IPS-18a (cell line): ENCODE data around the gene GRM7.

ENCODE experiments used
- H3K27ac ChIP-seq: one replicate; pipeline ENCODE4 v1.5.1; 2013; ENCODE audit warnings: low read length
- H3K27me3 ChIP-seq: one replicate; pipeline ENCODE4 v1.6.1; 2013; ENCODE audit warnings: mild to moderate bottlenecking, low read length; ENCODE audit not compliant: control insufficient read depth, insufficient read depth
- H3K36me3 ChIP-seq: one replicate; pipeline ENCODE4 v1.6.1; 2013; ENCODE audit warnings: low read depth, low read length; ENCODE audit not compliant: control insufficient read depth
- H3K4me1 ChIP-seq: one replicate; pipeline ENCODE4 v1.6.1; 2013; ENCODE audit warnings: low read depth, low read length; ENCODE audit not compliant: control insufficient read depth
- H3K4me3 ChIP-seq: one replicate; pipeline ENCODE4 v1.5.1; 2013; ENCODE audit warnings: low read length
- H3K9ac ChIP-seq: one replicate; pipeline ENCODE4 v1.6.1; 2013; ENCODE audit warnings: mild to moderate bottlenecking, low read length, moderate library complexity
- H3K9me3 ChIP-seq: one replicate; pipeline ENCODE4 v1.6.1; 2013; ENCODE audit warnings: low read depth, low read length; ENCODE audit not compliant: control insufficient read depth

The GRM7 gene

DNA sequence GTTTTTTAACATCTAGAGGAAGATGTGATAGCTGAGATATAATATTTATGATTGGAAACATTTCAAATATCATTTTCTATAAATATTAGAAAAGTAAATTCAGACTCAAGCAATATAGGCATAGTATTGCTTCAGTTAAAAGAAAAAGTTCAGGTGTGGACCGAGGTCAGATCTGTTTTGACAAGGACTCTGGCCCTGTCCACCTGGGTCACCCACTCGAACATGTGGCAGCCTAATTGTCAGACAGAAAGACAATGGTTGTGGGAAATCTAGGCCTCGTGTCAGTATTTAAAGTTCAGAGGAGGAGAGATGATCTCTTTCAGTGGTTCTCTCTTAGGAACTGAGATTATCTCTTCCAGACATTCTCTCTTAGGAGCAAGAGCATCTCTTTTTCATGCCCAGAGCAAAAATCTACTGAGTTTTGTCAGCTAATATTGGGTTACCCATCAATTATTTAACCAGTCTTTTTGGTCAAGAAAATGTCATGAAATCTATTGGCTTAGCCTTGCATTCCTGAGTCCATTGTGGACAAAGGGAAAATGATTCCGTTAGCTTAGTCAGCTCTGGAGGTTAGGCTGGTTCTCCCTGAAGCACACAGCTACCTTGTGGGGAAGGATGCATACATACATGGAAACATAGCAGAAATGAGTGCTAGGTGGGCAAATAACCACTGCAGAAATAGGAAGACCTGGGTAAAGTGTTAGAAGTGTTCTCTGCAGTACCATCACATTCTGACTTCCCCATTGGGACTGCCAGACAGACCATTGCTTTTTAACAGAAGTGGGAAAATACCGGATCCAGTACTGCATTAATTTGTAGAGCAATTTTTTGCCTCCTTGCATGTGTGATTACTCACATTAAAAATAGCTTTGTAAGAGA, 343.3 kb downstream of the GRM7 start:
- no peak overlapping the region for H3K4me3 ChIP-seq
- no peaks in the 10 kb centered on the region for H3K27me3 ChIP-seq

DNA sequence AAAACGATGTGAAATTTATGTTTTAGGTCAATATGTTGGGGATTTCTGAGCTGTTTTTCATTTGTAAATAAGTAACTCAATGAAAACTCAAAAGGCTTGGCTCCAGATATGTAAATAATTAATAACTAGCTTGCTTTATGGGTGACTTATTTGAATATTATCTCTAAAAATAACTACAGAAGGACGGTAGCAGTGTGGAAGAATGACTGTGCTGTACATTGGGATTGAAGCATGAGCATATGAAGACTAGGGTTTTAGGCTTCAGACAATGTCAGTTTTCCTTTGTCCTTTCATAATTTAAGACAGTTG, 343.9 kb downstream of the GRM7 start:
- no peaks in the 10 kb centered on the region for H3K9me3 ChIP-seq
- no peaks in the 10 kb centered on the region for H3K27me3 ChIP-seq
- no peak overlapping the region for H3K9ac ChIP-seq
- peaks cover 3% of the 10 kb centered on the region for H3K4me1 ChIP-seq
- no peak overlapping the region for H3K27ac ChIP-seq
- H3K4me3 ChIP-seq = no peak overlapping the region
- H3K36me3 ChIP-seq = no peaks in the 10 kb centered on the region

More for the DNA sequence above, 343.3 kb downstream of the GRM7 start:
- Histone ChIP-seq H3K36me3 (no peaks in the 10 kb centered on the region), H3K4me1 (peaks cover 3% of the 10 kb centered on the region), H3K9me3 (no peaks in the 10 kb centered on the region), H3K27ac (no peak overlapping the region), H3K9ac (no peak overlapping the region)

DNA sequence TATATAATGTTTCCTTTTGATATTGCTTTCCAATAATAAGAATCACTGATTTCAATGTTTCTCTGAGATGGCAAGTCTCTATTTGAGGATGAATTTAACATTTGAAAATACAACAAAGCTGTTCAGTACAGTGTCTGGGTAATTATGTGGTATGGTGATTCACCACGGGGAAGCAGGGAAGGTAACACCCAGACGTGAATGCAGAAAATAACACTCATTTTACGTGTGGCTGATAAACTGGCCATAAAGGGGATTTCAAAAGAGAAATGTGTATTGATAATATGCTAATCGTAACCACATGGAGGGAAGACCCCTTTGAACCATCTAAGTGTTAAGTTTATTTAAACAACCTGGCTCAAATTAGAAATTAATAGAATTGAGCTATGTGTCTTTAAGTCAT, 344.6 kb downstream of the GRM7 start:
- Histone ChIP-seq H3K27me3 (no peaks in the 10 kb centered on the region), H3K36me3 (no peaks in the 10 kb centered on the region), H3K27ac (no peak overlapping the region), H3K4me3 (no peak overlapping the region), H3K9ac (no peak overlapping the region), H3K4me1 (peaks cover 3% of the 10 kb centered on the region), H3K9me3 (no peaks in the 10 kb centered on the region)

DNA sequence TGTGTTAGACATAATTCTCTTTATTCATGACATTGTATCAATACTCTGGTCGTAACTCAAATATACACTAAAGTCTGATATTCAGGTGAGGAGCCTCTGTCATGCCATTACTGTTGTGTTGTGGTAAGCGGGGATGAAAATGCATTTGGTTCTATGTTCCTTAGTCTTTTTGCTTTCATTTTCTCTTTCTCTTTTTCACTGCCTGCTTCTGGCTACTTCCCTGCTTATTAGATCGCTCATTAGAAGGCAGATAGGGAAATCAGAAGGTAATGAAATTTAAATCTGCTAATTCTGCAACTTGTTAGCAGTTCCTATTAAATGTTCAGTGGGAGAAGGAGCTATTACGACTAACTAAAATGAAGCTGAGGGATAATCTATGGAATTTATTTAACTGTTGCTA, 345.0 kb downstream of the GRM7 start:
- Histone ChIP-seq H3K36me3 (no peaks in the 10 kb centered on the region), H3K27me3 (no peaks in the 10 kb centered on the region), H3K4me1 (peaks cover 3% of the 10 kb centered on the region), H3K9me3 (no peaks in the 10 kb centered on the region), H3K27ac (no peak overlapping the region), H3K4me3 (no peak overlapping the region), H3K9ac (no peak overlapping the region)

DNA sequence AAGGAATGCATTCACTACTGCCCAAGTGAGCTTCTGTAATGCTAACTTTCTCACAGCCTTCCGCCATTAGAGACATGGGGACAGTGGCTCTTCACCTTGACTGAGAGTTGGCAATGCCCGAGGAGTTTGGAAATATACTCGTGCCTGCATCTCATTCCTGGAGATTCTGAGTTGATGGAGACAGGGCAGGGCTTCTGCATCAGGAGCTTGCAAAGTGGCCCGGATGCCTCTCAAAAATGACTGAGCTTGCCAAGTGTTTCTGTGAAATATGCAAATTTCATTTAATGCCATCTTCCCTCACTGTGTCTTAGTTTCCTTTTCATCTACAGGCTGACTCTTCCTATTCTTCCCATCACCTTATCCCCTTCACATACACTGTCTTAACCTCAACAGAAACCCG, 346.2 kb downstream of the GRM7 start:
- H3K4me1 ChIP-seq = peaks cover 3% of the 10 kb centered on the region
- no peaks in the 10 kb centered on the region for H3K27me3 ChIP-seq
- H3K27ac ChIP-seq = no peak overlapping the region
- no peaks in the 10 kb centered on the region for H3K9me3 ChIP-seq
- H3K4me3 ChIP-seq = no peak overlapping the region
- H3K9ac ChIP-seq = no peak overlapping the region
- H3K36me3 ChIP-seq = no peaks in the 10 kb centered on the region

DNA sequence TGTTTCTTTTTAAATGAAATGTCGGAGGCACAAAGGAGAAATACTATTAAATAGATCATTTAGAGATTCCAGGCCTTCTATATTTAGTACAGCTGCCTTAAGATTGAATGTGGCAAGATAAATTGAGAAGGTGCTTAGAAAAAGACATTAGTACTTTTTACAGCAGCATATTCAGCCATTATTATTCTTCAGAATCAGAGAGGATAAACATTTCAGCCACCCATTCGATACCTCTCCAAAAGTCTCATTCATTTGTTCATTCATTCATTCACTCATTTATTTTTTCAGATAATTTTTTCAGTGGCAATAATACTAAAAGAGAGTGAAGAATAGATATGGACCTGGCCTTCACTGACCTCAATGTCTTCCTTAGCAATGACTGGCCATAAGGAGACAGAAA, 347.0 kb downstream of the GRM7 start:
- H3K27me3 ChIP-seq = no peaks in the 10 kb centered on the region
- H3K9ac ChIP-seq = no peak overlapping the region
- no peaks in the 10 kb centered on the region for H3K9me3 ChIP-seq
- H3K4me3 ChIP-seq = no peak overlapping the region
- no peaks in the 10 kb centered on the region for H3K36me3 ChIP-seq
- H3K4me1 ChIP-seq = peaks cover 3% of the 10 kb centered on the region
- H3K27ac ChIP-seq = no peak overlapping the region

DNA sequence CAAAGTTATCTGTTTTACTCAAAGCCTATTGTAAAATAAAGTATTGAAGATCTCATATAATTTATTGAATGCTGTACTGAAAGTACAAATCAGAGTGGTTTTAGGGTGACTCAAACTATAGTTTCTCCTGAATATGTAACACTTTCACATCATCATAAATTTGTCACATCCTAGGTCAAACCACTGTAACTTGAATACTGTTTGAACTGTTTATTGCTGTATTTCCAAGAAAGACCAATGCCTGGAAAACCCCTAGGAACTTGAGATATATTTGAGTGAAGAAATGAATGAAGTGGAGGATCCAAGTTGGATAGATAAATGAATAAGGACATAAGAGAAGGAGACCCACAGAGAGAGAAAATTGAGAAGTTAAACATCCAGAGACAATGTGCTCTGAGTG, 348.2 kb downstream of the GRM7 start:
- H3K4me1 ChIP-seq = peaks cover 3% of the 10 kb centered on the region
- no peak overlapping the region for H3K9ac ChIP-seq

DNA sequence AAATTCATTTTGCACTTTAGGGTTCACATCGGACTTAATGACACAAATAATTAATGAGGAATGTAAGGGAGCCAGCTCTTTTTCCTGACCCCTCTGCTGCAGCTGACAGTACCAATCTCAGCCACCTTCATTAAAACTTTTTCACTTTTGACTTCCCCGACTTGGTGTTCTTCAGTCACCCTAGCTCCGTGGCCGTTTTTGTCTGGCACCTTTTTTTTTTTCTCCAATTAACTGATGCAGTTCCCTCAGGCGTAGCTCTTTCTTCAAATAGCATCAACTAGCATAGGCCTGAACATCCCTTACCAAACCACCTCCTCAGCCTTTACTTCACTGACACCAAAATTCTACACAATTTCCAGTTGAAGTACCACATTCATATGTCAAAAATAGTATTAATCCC, 350.8 kb downstream of the GRM7 start:
- no peak overlapping the region for H3K4me3 ChIP-seq
- peaks cover under 1% of the 10 kb centered on the region for H3K4me1 ChIP-seq
- no peak overlapping the region for H3K27ac ChIP-seq
- no peaks in the 10 kb centered on the region for H3K9me3 ChIP-seq
- H3K9ac ChIP-seq = no peak overlapping the region
- H3K27me3 ChIP-seq = no peaks in the 10 kb centered on the region
- H3K36me3 ChIP-seq = no peaks in the 10 kb centered on the region

More for the DNA sequence above, 348.2 kb downstream of the GRM7 start:
- Histone ChIP-seq H3K9me3 (no peaks in the 10 kb centered on the region), H3K4me3 (no peak overlapping the region), H3K27ac (no peak overlapping the region), H3K36me3 (no peaks in the 10 kb centered on the region), H3K27me3 (no peaks in the 10 kb centered on the region)

DNA sequence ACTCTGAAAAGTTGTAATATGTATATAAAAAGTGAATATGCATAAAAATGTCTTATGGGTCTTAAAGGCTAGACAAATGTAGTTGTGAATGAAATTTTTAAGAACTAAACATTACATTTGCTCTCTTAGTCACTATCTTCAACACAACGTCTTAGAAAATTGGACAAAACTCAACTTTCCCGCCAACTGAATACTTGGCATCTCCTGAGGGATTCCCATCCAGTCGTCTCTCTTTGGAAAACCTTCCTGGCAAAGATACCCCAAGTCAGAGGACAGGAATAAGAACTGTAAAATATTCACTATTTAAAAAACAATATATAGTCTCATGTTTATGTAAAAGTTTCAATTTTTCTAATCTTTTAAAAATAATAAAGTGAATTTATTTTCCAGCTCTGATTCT, 354.8 kb downstream of the GRM7 start:
- Histone ChIP-seq H3K9me3 (no peaks in the 10 kb centered on the region), H3K27me3 (no peaks in the 10 kb centered on the region), H3K36me3 (no peaks in the 10 kb centered on the region), H3K27ac (no peak overlapping the region), H3K4me3 (no peak overlapping the region), H3K4me1 (no peaks in the 10 kb centered on the region), H3K9ac (no peak overlapping the region)

DNA sequence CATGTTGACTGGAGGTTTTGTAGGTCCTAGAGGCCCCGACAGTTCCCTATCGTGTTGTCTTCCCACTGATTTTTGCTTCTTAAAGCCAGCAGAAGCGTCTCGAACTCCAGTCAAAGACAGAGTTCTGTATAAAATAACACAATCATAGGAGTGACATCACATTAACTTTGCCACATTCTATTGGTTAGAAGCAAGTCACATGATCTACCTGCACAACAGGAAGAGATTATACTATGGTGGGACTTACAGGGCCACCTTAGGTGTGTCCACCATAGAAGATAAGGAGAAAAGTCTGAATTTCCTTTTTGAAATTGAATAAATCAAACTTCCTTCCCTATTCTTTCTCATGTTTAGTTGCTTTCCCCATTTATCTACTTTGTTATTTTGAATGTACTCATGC, 365.5 kb downstream of the GRM7 start:
- Histone ChIP-seq H3K27ac (no peak overlapping the region), H3K27me3 (no peaks in the 10 kb centered on the region), H3K4me3 (no peak overlapping the region), H3K9ac (no peak overlapping the region), H3K36me3 (no peaks in the 10 kb centered on the region), H3K9me3 (no peaks in the 10 kb centered on the region), H3K4me1 (peaks cover 3% of the 10 kb centered on the region)

DNA sequence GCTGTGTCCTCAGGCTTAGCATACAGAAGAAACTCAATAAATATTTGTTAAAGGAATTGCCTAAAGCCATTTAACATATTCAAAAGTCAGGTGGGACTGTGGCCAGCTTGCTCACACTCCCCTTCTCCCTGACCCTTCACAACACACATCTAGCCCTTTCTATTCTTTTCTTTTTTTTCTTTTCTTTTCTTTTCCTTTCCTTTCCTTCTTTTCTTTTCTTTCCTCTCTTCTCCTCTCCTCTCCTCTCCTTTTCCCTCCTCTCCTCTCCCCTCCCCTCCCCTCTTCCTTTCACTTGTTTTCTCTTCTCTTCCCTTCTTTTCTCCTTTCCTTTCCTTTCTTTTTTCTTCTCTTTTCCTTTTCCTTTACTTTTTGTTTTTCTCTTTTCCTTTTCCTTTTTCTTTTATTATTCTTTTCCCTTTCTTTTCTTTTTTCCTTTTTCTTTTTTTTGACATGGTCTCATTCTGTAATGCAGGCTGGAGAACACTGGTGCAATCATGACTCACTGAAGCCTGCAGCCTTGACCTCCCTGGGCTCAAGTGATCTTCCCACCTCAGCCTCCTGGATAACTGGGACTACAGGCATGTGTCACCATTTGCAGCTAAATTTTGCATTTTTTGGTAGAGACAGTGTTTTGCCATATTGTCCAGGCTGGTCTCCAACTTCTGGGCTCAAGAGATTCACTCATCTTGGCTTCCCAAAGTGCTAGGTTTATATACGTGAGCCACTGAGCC, 377.8 kb downstream of the GRM7 start:
- Histone ChIP-seq H3K9me3 (no peaks in the 10 kb centered on the region), H3K36me3 (no peaks in the 10 kb centered on the region), H3K4me1 (no peaks in the 10 kb centered on the region), H3K9ac (no peak overlapping the region), H3K27ac (no peak overlapping the region), H3K4me3 (no peak overlapping the region), H3K27me3 (no peaks in the 10 kb centered on the region)
